H1 (cell line): Measurements from ENCODE around the gene SLC7A6OS. TPM values are rescaled to one million over a fixed set of nuclear protein-coding genes. Genes with fewer than 3 reads are reported as not detected.

Source experiments
- CTCF ChIA-PET: fragments of 300-600 bp; sonication (Branson Sonifier 250); formaldehyde crosslinking; loops from one replicate; lab custom pipeline; 2021; ENCODE audit not compliant: partially characterized antibody; lab: Charles Lee
- POLR2A ChIA-PET: fragments of 300-600 bp; sonication (Branson Sonifier 250); formaldehyde crosslinking; loops from one replicate; lab custom pipeline; 2021; ENCODE audit warnings: inconsistent platforms; ENCODE audit not compliant: partially characterized antibody; lab: Charles Lee
- DNase-seq, 2 experiments: peaks; one replicate each; pipeline versions ENCODE4 v3.0.0 to v3.0.0-alpha.2; 2010 to 2022; ENCODE audit warnings: low spot score in 2 of 2, low read depth in 1 of 2, mixed read lengths in 1 of 2
- FAIRE-seq: peaks from 2 replicates; lab custom pipeline; 2011; peaks lifted over from hg19 to GRCh38; lab: Jason Lieb, UNC
- H2AFZ ChIP-seq: 2 replicates; pipeline ENCODE4 v1.8.1; 2012; ENCODE audit warnings: low read length, inconsistent platforms
- H2AK5ac ChIP-seq: 2 replicates; pipeline ENCODE4 v1.6.1; 2013; ENCODE audit warnings: low read depth, low read length
- H2BK120ac ChIP-seq: replicated peaks from 2 replicates; pipeline ENCODE3; 2013; ENCODE audit warnings: low read depth, low read length, inconsistent platforms
- H2BK12ac ChIP-seq: 2 replicates; pipeline ENCODE4 v1.6.1; 2013; ENCODE audit warnings: low read depth, low read length
- H2BK15ac ChIP-seq: 2 replicates; pipeline ENCODE4 v1.6.1; 2013; ENCODE audit warnings: low read length
- H2BK20ac ChIP-seq: 2 replicates; pipeline ENCODE4 v1.6.1; 2013; ENCODE audit warnings: low read length
- H2BK5ac ChIP-seq: 2 replicates; pipeline ENCODE4 v1.6.1; 2013; ENCODE audit warnings: low read depth, low read length
- H3K14ac ChIP-seq: 2 replicates; pipeline ENCODE4 v1.6.1; 2013; ENCODE audit warnings: inconsistent platforms; ENCODE audit not compliant: insufficient read length
- H3K18ac ChIP-seq: 2 replicates; pipeline ENCODE4 v1.6.1; 2013; ENCODE audit warnings: low read length; ENCODE audit errors: extremely low read depth
- H3K23ac ChIP-seq: 2 replicates; pipeline ENCODE4 v1.6.1; 2013; ENCODE audit warnings: inconsistent platforms; ENCODE audit not compliant: insufficient read length
- H3K23me2 ChIP-seq: 2 replicates; pipeline ENCODE4 v1.6.1; 2013; ENCODE audit warnings: low read depth, low read length
- H3K27ac ChIP-seq: 2 replicates; pipeline ENCODE4 v1.6.1; 2011; ENCODE audit warnings: low read depth, low read length, inconsistent platforms
- H3K27me3 ChIP-seq, 4 experiments: replicated peaks in 1 of 4; 1 replicate in 1 of 4; 2 replicates in 3 of 4; pipeline versions ENCODE4 v1.6.1 to v1.8.1; 2011 to 2013; ENCODE audit warnings: low read length in 3 of 4, mild to moderate bottlenecking in 3 of 4, inconsistent platforms in 2 of 4, mixed read lengths in 2 of 4, moderate library complexity in 1 of 4; ENCODE audit not compliant: control insufficient read depth in 3 of 4, insufficient read depth in 3 of 4; ENCODE audit errors: extremely low read depth in 1 of 4
- H3K36me3 ChIP-seq, 4 experiments: 2 replicates each; pipeline versions ENCODE4 v1.6.1 to v1.8.1; 2011 to 2013; ENCODE audit warnings: mild to moderate bottlenecking in 4 of 4, low read length in 3 of 4, moderate library complexity in 2 of 4, control low read depth in 1 of 4, inconsistent platforms in 1 of 4; ENCODE audit not compliant: insufficient read depth in 4 of 4, control insufficient read depth in 2 of 4
- H3K4ac ChIP-seq: replicated peaks from 2 replicates; pipeline ENCODE3; 2013; ENCODE audit warnings: low read length, low read depth, mixed read lengths, inconsistent platforms; ENCODE audit not compliant: insufficient read length
- H3K4me1 ChIP-seq, 4 experiments: replicated peaks in 1 of 4; 1 replicate in 1 of 4; 2 replicates in 3 of 4; pipeline versions ENCODE4 v1.6.1 to v1.8.1; 2011 to 2013; ENCODE audit warnings: low read length in 3 of 4, inconsistent platforms in 2 of 4, mixed read lengths in 1 of 4; ENCODE audit not compliant: insufficient read depth in 4 of 4, control insufficient read depth in 3 of 4
- H3K4me2 ChIP-seq, 2 experiments: 2 replicates each; pipeline versions ENCODE4 v1.6.1 to v1.8.1; 2011 to 2013; ENCODE audit warnings: low read depth in 2 of 2, low read length in 2 of 2, control low read depth in 1 of 2, inconsistent platforms in 1 of 2, mild to moderate bottlenecking in 1 of 2; ENCODE audit not compliant: insufficient read depth in 1 of 2
- H3K4me3 ChIP-seq, 4 experiments: fragments of 200-600, 300-600 bp in 1 of 4; sonication (generic), shearing (Covaris generic), sonication (Bioruptor Twin) in 1 of 4; 2 replicates each; pipeline versions ENCODE4 v1.5.1 to v1.8.1; 2011 to 2016; ENCODE audit warnings: low read length in 4 of 4, low read depth in 3 of 4, control low read depth in 2 of 4, inconsistent platforms in 2 of 4, mild to moderate bottlenecking in 2 of 4, mixed read lengths in 1 of 4, moderate library complexity in 1 of 4; ENCODE audit not compliant: insufficient read depth in 2 of 4; ENCODE audit errors: extremely low read depth in 1 of 4
- H3K56ac ChIP-seq: replicated peaks from 2 replicates; pipeline ENCODE3; 2013; ENCODE audit warnings: low read depth, mild to moderate bottlenecking, mixed read lengths, low read length, inconsistent platforms; ENCODE audit not compliant: insufficient read length
- H3K79me1 ChIP-seq: 2 replicates; pipeline ENCODE4 v1.6.1; 2013; ENCODE audit warnings: low read depth, low read length, control low read depth
- H3K79me2 ChIP-seq, 2 experiments: 2 replicates each; pipeline versions ENCODE4 v1.6.1 to v1.8.1; 2012 to 2013; ENCODE audit warnings: low read length in 2 of 2, mild to moderate bottlenecking in 2 of 2, inconsistent platforms in 1 of 2; ENCODE audit not compliant: insufficient read depth in 2 of 2, control insufficient read depth in 1 of 2
- H3K9ac ChIP-seq, 4 experiments: replicated peaks in 1 of 4; 1 replicate in 1 of 4; 2 replicates in 3 of 4; pipeline versions ENCODE4 v1.6.1 to v1.8.1; 2011 to 2013; ENCODE audit warnings: low read depth in 3 of 4, low read length in 3 of 4, control low read depth in 2 of 4, mild to moderate bottlenecking in 2 of 4, moderate library complexity in 2 of 4, inconsistent platforms in 1 of 4; ENCODE audit errors: extremely low read depth in 1 of 4
- H3K9me3 ChIP-seq, 2 experiments: 2 replicates each; pipeline versions ENCODE4 v1.6.1 to v1.8.1; 2012 to 2013; ENCODE audit warnings: mild to moderate bottlenecking in 2 of 2, moderate library complexity in 2 of 2, control low read depth in 1 of 2, inconsistent platforms in 1 of 2, low read depth in 1 of 2, low read length in 1 of 2, mixed read lengths in 1 of 2; ENCODE audit not compliant: insufficient read depth in 2 of 2
- H4K20me1 ChIP-seq, 2 experiments: replicated peaks in 1 of 2; 2 replicates each; pipeline versions ENCODE3 to v1.8.1; 2011 to 2013; ENCODE audit warnings: inconsistent platforms in 2 of 2, low read length in 2 of 2, mild to moderate bottlenecking in 1 of 2; ENCODE audit not compliant: insufficient read depth in 2 of 2, control insufficient read depth in 1 of 2
- H4K5ac ChIP-seq: 2 replicates; pipeline ENCODE4 v1.6.1; 2013; ENCODE audit warnings: low read length, low read depth, mixed read lengths, inconsistent platforms; ENCODE audit not compliant: insufficient read length
- H4K8ac ChIP-seq: 2 replicates; pipeline ENCODE4 v1.8.0; 2013; ENCODE audit warnings: mild to moderate bottlenecking, moderate library complexity, low read length, inconsistent platforms; ENCODE audit not compliant: insufficient read depth; ENCODE audit errors: extremely low read depth
- H4K91ac ChIP-seq: replicated peaks from 2 replicates; pipeline ENCODE3; 2013; ENCODE audit warnings: low read length, mixed read lengths, inconsistent platforms; ENCODE audit not compliant: insufficient read length
- BACH1 ChIP-seq: IDR thresholded peaks from 2 replicates; pipeline ENCODE4 v1.6.1; 2012; ENCODE audit warnings: low read length, improper control_type of control experiment
- CBX5 ChIP-seq: fragments of 300-800, 300-1000 bp; sonication (generic); IDR thresholded peaks from 2 replicates; pipeline ENCODE4 v1.7.1; 2016; ENCODE audit warnings: antibody characterized with exemption, low read length, low read depth
- EZH2 ChIP-seq: fragments of 200-600 bp; sonication (generic); IDR thresholded peaks from 2 replicates; pipeline ENCODE4 v1.7.1; 2012; ENCODE audit warnings: low read depth, mild to moderate bottlenecking, moderate library complexity, low read length, inconsistent platforms; ENCODE audit not compliant: severe bottlenecking
- GTF2F1 ChIP-seq: IDR thresholded peaks from 2 replicates; pipeline ENCODE4 v1.6.1; 2012; ENCODE audit warnings: low read depth, low read length, improper control_type of control experiment, borderline replicate concordance
- HDAC6 ChIP-seq: IDR thresholded peaks from one replicate; pipeline ENCODE4 v1.7.1; 2012; ENCODE audit warnings: low read depth, mild to moderate bottlenecking, inconsistent platforms, low read length, moderate library complexity
- JUND ChIP-seq: IDR thresholded peaks from 2 replicates; pipeline ENCODE4 v1.6.1; 2011; ENCODE audit warnings: mild to moderate bottlenecking, improper control_type of control experiment, low read length
- MAFK ChIP-seq: IDR thresholded peaks from 2 replicates; pipeline ENCODE4 v1.6.1; 2012; ENCODE audit warnings: low read depth, mild to moderate bottlenecking, improper control_type of control experiment, low read length
- NRF1 ChIP-seq: IDR thresholded peaks from 2 replicates; pipeline ENCODE4 v1.6.1; 2011; ENCODE audit warnings: mild to moderate bottlenecking, low read depth, low read length, improper control_type of control experiment
- POLR2AphosphoS5 ChIP-seq: IDR thresholded peaks from 2 replicates; pipeline ENCODE4 v1.6.1; 2011; ENCODE audit warnings: low read depth, low read length
- SP1 ChIP-seq: IDR thresholded peaks from 2 replicates; pipeline ENCODE4 v1.6.1; 2011; ENCODE audit warnings: low read depth, low read length
- SP4 ChIP-seq: IDR thresholded peaks from 2 replicates; pipeline ENCODE4 v1.6.1; 2012; ENCODE audit warnings: low read length, inconsistent platforms
- TAF1 ChIP-seq: IDR thresholded peaks from 2 replicates; pipeline ENCODE4 v1.6.1; 2011; ENCODE audit warnings: mild to moderate bottlenecking, low read depth, low read length
- TAF7 ChIP-seq: optimal IDR thresholded peaks from 2 replicates; pipeline ENCODE3; 2011; ENCODE audit warnings: low read depth, mild to moderate bottlenecking, inconsistent platforms, low read length, moderate library complexity, borderline replicate concordance
- YY1 ChIP-seq: IDR thresholded peaks from 2 replicates; pipeline ENCODE4 v1.6.1; 2011; ENCODE audit warnings: low read depth, mild to moderate bottlenecking, low read length
- WGBS, 2 experiments: shearing (Covaris generic) in 1 of 2; methylation state at CpG; one replicate each; pipeline versions ENCODE4 v1.1.6 to v1.1.7; 2013 to 2015; ENCODE audit warnings: low lambda C conversion rate in 2 of 2, mixed read lengths in 2 of 2, inconsistent platforms in 1 of 2, low coverage in 1 of 2, missing lambda C conversion rate in 1 of 2; ENCODE audit not compliant: insufficient replicate concordance in 2 of 2, insufficient coverage in 1 of 2, insufficient read length in 1 of 2; ENCODE audit errors: extremely low coverage in 1 of 2, missing lambda C conversion rate in 1 of 2; 5-methylcytosine and 5-hydroxymethylcytosine counted together
- polyA plus RNA-seq, 7 experiments: library from polyadenylated mRNA; depleted of rRNA in 3 of 7; stranded (reverse) in 5 of 7; unstranded in 2 of 7; fragments of >200 nt in 5 of 7; fragments of 200-250 nt in 2 of 7; gene quantifications; 1 replicate in 5 of 7; 2 replicates in 1 of 7; 4 replicates in 1 of 7; pipeline versions ENCODE4 v1.2.1 to v1.2.3, GENCODE V29; 2011 to 2013; ENCODE audit warnings: missing spikeins in 2 of 7, mixed read lengths in 2 of 7
- total RNA-seq: library from RNA; stranded (reverse); fragmentation: NEBNext Ultra II Directional; extraction: Animal tissue kit (Norgen Biotek cat#: 25700); gene quantifications from 2 replicates; pipeline ENCODE4 v1.2.1, GENCODE V29; 2021
- TF ChIP-seq, protein P1 (sequence below): IDR thresholded peaks from 2 replicates; pipeline ENCODE4 v1.6.1; 2012; ENCODE audit warnings: inconsistent platforms

Gene SLC7A6OS
- total and polyA plus RNA-seq, 2 of the 8 experiments (the other 6 are each of a cell fraction or from before 2014, with no cell fraction given) = 7.3 to 21.3 TPM

DNA sequence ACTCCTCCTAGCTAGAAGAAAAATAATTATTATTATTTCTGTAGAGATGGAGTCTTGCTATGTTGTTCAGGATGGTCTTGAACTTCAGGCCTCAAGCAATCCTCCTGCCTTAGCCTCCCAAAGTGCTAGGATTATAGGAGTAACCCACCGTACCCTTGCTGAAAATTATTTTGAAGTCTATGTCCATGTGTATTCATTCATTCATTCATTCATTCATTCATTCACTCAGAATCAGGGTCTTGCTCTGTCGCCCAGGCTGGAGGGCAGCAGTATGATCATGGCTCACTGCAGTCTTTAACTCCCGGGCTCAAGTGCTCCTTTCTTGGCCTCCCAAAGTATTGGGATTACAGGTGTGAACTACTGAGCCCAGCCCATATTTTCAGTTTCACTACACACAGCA, 4.1 kb downstream of the SLC7A6OS start:
- Histone ChIP-seq H3K79me1 (peaks cover 5% of the 10 kb centered on the region; the same call in 1 of the 2 replicates), H3K27me3 (no peaks in the 10 kb centered on the region), H3K27ac (no peak overlapping the region), H3K79me2 (peaks cover 4 to 18% of the 10 kb centered on the region in 2 experiments), H3K9me3 (no peaks in the 10 kb centered on the region), H4K5ac (no peak overlapping the region), H3K14ac (no peak overlapping the region), H2BK5ac (no peak overlapping the region), H3K23ac (no peak overlapping the region), H2BK20ac (no peak overlapping the region), H2AFZ (no peak overlapping the region), H3K9ac (no peak overlapping the region), H3K18ac (no peak overlapping the region), H4K91ac (no peak overlapping the region), H3K23me2 (peaks cover 9% of the 10 kb centered on the region; the same call in 1 of the 2 replicates), H3K36me3 (peaks cover 7 to 56% (median 34%) of the 10 kb centered on the region in 4 experiments), H3K4me1 (peaks cover 3 to 6% (median 4%) of the 10 kb centered on the region in 4 experiments; a peak in 5 of 7 replicates), H2BK15ac (no peak overlapping the region), H3K56ac (no peak overlapping the region), H4K8ac (no peak overlapping the region), H2AK5ac (no peak overlapping the region), H2BK120ac (no peak overlapping the region), H3K4me3 (no peak overlapping the region), H3K4me2 (no peak overlapping the region), H4K20me1 (peaks cover 0 to 7% of the 10 kb centered on the region in 2 experiments), H2BK12ac (no peak overlapping the region), H3K4ac (no peak overlapping the region)
- no peak for DNase-seq
- WGBS, 2 experiments = 96% methylated on average over 3 of the region's 3 CpGs; no CpG with 5 or more reads in 1 of the 2 experiments
- ChIA-PET POLR2A (no interaction called here), CTCF (interaction anchor here (0.5 to 1.3 kb wide), 4 partner anchors 23 to 293 kb away, joined by 3 to 4 read pairs (median 3); partner anchors contain the start of gene SLC7A6)
- FAIRE-seq = no peak
- TF ChIP-seq MAFK = no peak
- TF ChIP-seq POLR2AphosphoS5 = no peak
- no peak for TF ChIP-seq TAF7
- no peak for TF ChIP-seq CBX5
- no peak for TF ChIP-seq HDAC6
- no peak for TF ChIP-seq BACH1
- no peak for TF ChIP-seq TAF1
- TF ChIP-seq GTF2F1 = no peak
- no peak for TF ChIP-seq SP4
- TF ChIP-seq YY1 = no peak
- TF ChIP-seq SP1 = no peak
- TF ChIP-seq, protein P1, sequence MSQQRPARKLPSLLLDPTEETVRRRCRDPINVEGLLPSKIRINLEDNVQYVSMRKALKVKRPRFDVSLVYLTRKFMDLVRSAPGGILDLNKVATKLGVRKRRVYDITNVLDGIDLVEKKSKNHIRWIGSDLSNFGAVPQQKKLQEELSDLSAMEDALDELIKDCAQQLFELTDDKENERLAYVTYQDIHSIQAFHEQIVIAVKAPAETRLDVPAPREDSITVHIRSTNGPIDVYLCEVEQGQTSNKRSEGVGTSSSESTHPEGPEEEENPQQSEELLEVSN = no peak
- TF ChIP-seq NRF1 = no peak
- TF ChIP-seq JUND = no peak
- no peak for TF ChIP-seq EZH2
